HCT116 (cell line): ENCODE results near the gene NCOA5. TPM values are rescaled to one million over a fixed set of nuclear protein-coding genes. Genes with fewer than 3 reads are reported as not detected.

ENCODE experiments used
- ATAC-seq: fragments of 200-7000 bp; cut with Tn5 transposase; 2 replicates; pipeline ENCODE4 v1.9.1; 2020; ENCODE audit warnings: mild to moderate bottlenecking, moderate library complexity
- BruUV-seq: library from RNA; stranded (reverse); fragments of 400-500 nt; replicated peaks from 2 replicates; lab custom pipeline; 2021; lab: Mats Ljungman, UMichigan
- CTCF ChIA-PET: fragments of 300-600 bp; sonication (Branson Sonifier 250); formaldehyde crosslinking; loops from one replicate; lab custom pipeline; 2021; ENCODE audit warnings: antibody characterized with exemption; lab: Charles Lee
- POLR2A ChIA-PET: fragments of 300-600, 350-600 bp; sonication (Branson Sonifier 250); formaldehyde crosslinking; loops from one replicate; lab custom pipeline; 2021; ENCODE audit warnings: antibody characterized with exemption; lab: Charles Lee
- RAD21 ChIA-PET, 2 experiments: fragments of 300-600 bp; sonication (Branson Sonifier 250); formaldehyde crosslinking; loops; one replicate each; lab custom pipeline; 2023; ENCODE audit warnings: low total read pairs in 2 of 2; ENCODE audit not compliant: uncharacterized antibody in 2 of 2, unreplicated experiment in 2 of 2, low non-redundant PET in 1 of 2; lab: Charles Lee
- DNase-seq: peaks from one replicate; pipeline ENCODE4 v3.0.0-alpha.2; 2010; ENCODE audit warnings: low read depth, low spot score
- H2AFZ ChIP-seq: fragments of 200-600 bp; shearing (Covaris generic), sonication (generic); 2 replicates; pipeline ENCODE4 v1.6.1; 2017; ENCODE audit warnings: low read depth, mixed run types, mixed read lengths, antibody characterized with exemption, low read length; ENCODE audit not compliant: poor library complexity, severe bottlenecking
- H3K27ac ChIP-seq: 2 replicates; pipeline ENCODE4 v1.5.1; 2012; ENCODE audit warnings: low read depth, low read length
- H3K27me3 ChIP-seq: fragments of 200-600 bp; sonication (generic); 2 replicates; pipeline ENCODE4 v1.6.1; 2016; ENCODE audit warnings: mixed run types, low read length, mixed read lengths; ENCODE audit not compliant: insufficient read depth
- H3K36me3 ChIP-seq, 2 experiments: fragments of 200-500 bp in 1 of 2; fragments of 200-600 bp in 1 of 2; sonication (Bioruptor generic) in 1 of 2; sonication (generic) in 1 of 2; 2 replicates each; pipeline versions ENCODE4 v1.5.1 to v1.6.1; 2014 to 2016; ENCODE audit warnings: low read length in 2 of 2, inconsistent platforms in 1 of 2, mixed read lengths in 1 of 2, mixed run types in 1 of 2; ENCODE audit not compliant: insufficient read depth in 2 of 2, control insufficient read depth in 1 of 2
- H3K4me1 ChIP-seq, 2 experiments: fragments of 200-600 bp in 1 of 2; sonication (generic) in 1 of 2; 2 replicates each; pipeline versions ENCODE4 v1.5.1 to v1.6.1; 2012 to 2017; ENCODE audit warnings: low read length in 2 of 2, inconsistent platforms in 1 of 2, mild to moderate bottlenecking in 1 of 2, mixed read lengths in 1 of 2, mixed run types in 1 of 2, moderate library complexity in 1 of 2; ENCODE audit not compliant: insufficient read depth in 2 of 2, control insufficient read depth in 1 of 2
- H3K4me2 ChIP-seq: fragments of 200-600 bp; sonication (generic); 2 replicates; pipeline ENCODE4 v1.6.1; 2017; ENCODE audit warnings: mixed run types, low read length, mixed read lengths
- H3K4me3 ChIP-seq, 2 experiments: fragments of 200-600 bp in 1 of 2; sonication (generic) in 1 of 2; replicated peaks in 1 of 2; 2 replicates each; pipeline ENCODE4 v1.5.1; 2011 to 2016; ENCODE audit warnings: low read length in 2 of 2, control low read depth in 1 of 2, low read depth in 1 of 2, mild to moderate bottlenecking in 1 of 2, mixed read lengths in 1 of 2, mixed run types in 1 of 2
- H3K79me2 ChIP-seq: fragments of 200-600 bp; sonication (generic); 2 replicates; pipeline ENCODE4 v1.6.1; 2017; ENCODE audit warnings: mild to moderate bottlenecking, mixed run types, low read length, moderate library complexity, mixed read lengths; ENCODE audit not compliant: insufficient read depth
- H3K9ac ChIP-seq: fragments of 200-600 bp; sonication (generic); 2 replicates; pipeline ENCODE4 v1.6.1; 2016; ENCODE audit warnings: low read length, mixed read lengths
- H3K9me2 ChIP-seq: fragments of 200-600 bp; sonication (generic), shearing (Covaris generic); 2 replicates; pipeline ENCODE4 v1.6.1; 2017; ENCODE audit warnings: mixed run types, mild to moderate bottlenecking, moderate library complexity; ENCODE audit not compliant: insufficient read depth
- H3K9me3 ChIP-seq, 2 experiments: fragments of 200-500 bp in 1 of 2; fragments of 200-600 bp in 1 of 2; sonication (Bioruptor generic) in 1 of 2; sonication (generic) in 1 of 2; 2 replicates each; pipeline ENCODE4 v1.6.1; 2014 to 2017; ENCODE audit warnings: low read length in 2 of 2, mixed read lengths in 2 of 2, inconsistent platforms in 1 of 2, low read depth in 1 of 2, mild to moderate bottlenecking in 1 of 2, mixed run types in 1 of 2, moderate library complexity in 1 of 2; ENCODE audit not compliant: control insufficient read depth in 1 of 2, insufficient read depth in 1 of 2
- H4K20me1 ChIP-seq: fragments of 200-600 bp; sonication (generic), shearing (Covaris generic); 2 replicates; pipeline ENCODE4 v1.6.1; 2017; ENCODE audit warnings: mixed run types, mild to moderate bottlenecking, moderate library complexity; ENCODE audit not compliant: insufficient read depth
- ATF3 ChIP-seq: IDR thresholded peaks from 2 replicates; pipeline ENCODE4 v1.6.1; 2012
- CBX3 ChIP-seq: IDR thresholded peaks from 2 replicates; pipeline ENCODE4 v1.6.1; 2012; ENCODE audit warnings: low read depth
- CEBPB ChIP-seq: IDR thresholded peaks from 2 replicates; pipeline ENCODE4 v1.6.1; 2012; ENCODE audit warnings: low read depth
- CTCF ChIP-seq, 3 experiments: fragments of 200-600 bp in 1 of 3; sonication (generic) in 1 of 3; IDR thresholded peaks in 2 of 3; conservative IDR thresholded peaks in 1 of 3; 2 replicates each; pipeline ENCODE4 v1.5.1; 2012 to 2017; ENCODE audit warnings: low read depth in 2 of 3, low read length in 2 of 3, antibody characterized with exemption in 1 of 3, borderline replicate concordance in 1 of 3, control low read depth in 1 of 3, mild to moderate bottlenecking in 1 of 3, mixed read lengths in 1 of 3, mixed run types in 1 of 3, moderate library complexity in 1 of 3; ENCODE audit not compliant: insufficient read depth in 1 of 3
- EGR1 ChIP-seq: IDR thresholded peaks from 2 replicates; pipeline ENCODE4 v1.6.1; 2012; ENCODE audit warnings: low read depth
- ELF1 ChIP-seq: IDR thresholded peaks from 2 replicates; pipeline ENCODE4 v1.6.1; 2012; ENCODE audit warnings: low read depth, borderline replicate concordance
- EZH2 ChIP-seq: fragments of 200-600 bp; sonication (generic); IDR thresholded peaks from 2 replicates; pipeline ENCODE4 v1.6.1; 2017; ENCODE audit warnings: antibody characterized with exemption, mixed run types
- EZH2phosphoT487 ChIP-seq: fragments of 200-600 bp; IDR thresholded peaks from 2 replicates; pipeline ENCODE4 v1.6.1; 2018; ENCODE audit warnings: antibody characterized with exemption, borderline replicate concordance
- FOSL1 ChIP-seq: IDR thresholded peaks from 2 replicates; pipeline ENCODE4 v1.6.1; 2012; ENCODE audit warnings: low read depth
- JUND ChIP-seq: IDR thresholded peaks from 2 replicates; pipeline ENCODE4 v1.6.1; 2012
- MAX ChIP-seq: IDR thresholded peaks from 2 replicates; pipeline ENCODE4 v1.6.1; 2012
- POLR2AphosphoS5 ChIP-seq: IDR thresholded peaks from 2 replicates; pipeline ENCODE4 v1.6.1; 2011; ENCODE audit warnings: mild to moderate bottlenecking, low read depth, low read length, moderate library complexity
- RAD21 ChIP-seq: IDR thresholded peaks from 2 replicates; pipeline ENCODE4 v1.6.1; 2012; ENCODE audit warnings: low read depth, mild to moderate bottlenecking
- REST ChIP-seq: IDR thresholded peaks from 2 replicates; pipeline ENCODE4 v1.6.1; 2012; ENCODE audit warnings: low read depth
- SP1 ChIP-seq: IDR thresholded peaks from 2 replicates; pipeline ENCODE4 v1.6.1; 2012; ENCODE audit warnings: low read depth
- SRF ChIP-seq: IDR thresholded peaks from 2 replicates; pipeline ENCODE4 v1.6.1; 2012; ENCODE audit warnings: low read depth
- TCF7L2 ChIP-seq: IDR thresholded peaks from 2 replicates; pipeline ENCODE4 v1.7.0; 2011; ENCODE audit warnings: borderline replicate concordance, inconsistent platforms; ENCODE audit not compliant: insufficient read depth, insufficient read length; ENCODE audit errors: extremely low read depth
- YY1 ChIP-seq: IDR thresholded peaks from 2 replicates; pipeline ENCODE4 v1.6.1; 2011; ENCODE audit warnings: low read length, low read depth, moderate library complexity, mild to moderate bottlenecking; ENCODE audit not compliant: insufficient replicate concordance; ENCODE audit errors: extremely low read depth
- ZBTB33 ChIP-seq: IDR thresholded peaks from 2 replicates; pipeline ENCODE4 v1.6.1; 2011; ENCODE audit warnings: mild to moderate bottlenecking, low read length, moderate library complexity; ENCODE audit not compliant: insufficient replicate concordance; ENCODE audit errors: extremely low read depth
- ZFX ChIP-seq: fragments of 450-650 bp; IDR thresholded peaks from 2 replicates; pipeline ENCODE4 v1.6.1; 2017
- intact Hi-C: fragments of 100-400 bp; cut with micrococcal nuclease; formaldehyde crosslinking; loops from 2 replicates; pipeline ENCODE4 v1.10.0; 2022
- total RNA-seq: library from RNA; stranded (reverse); gene quantifications from one replicate; pipeline ENCODE4 v1.2.1, GENCODE V29; 2021; ENCODE audit not compliant: unreplicated experiment

Gene NCOA5
- total RNA-seq, 1 experiment from 2014 or later: 31.6 TPM

- H3K9ac ChIP-seq: no peak overlapping the region
- H3K9me3 ChIP-seq: no peaks in the 10 kb centered on the region
- peaks cover 6 to 32% of the 10 kb centered on the region in 2 experiments; a peak in 3 of 4 replicates for H3K4me1 ChIP-seq
- H3K27me3 ChIP-seq: peaks cover 2% of the 10 kb centered on the region; the same call in 1 of the 2 replicates
- DNase-seq: no peak
- no peaks in the 10 kb centered on the region for H3K36me3 ChIP-seq
- H3K27ac ChIP-seq: no peak overlapping the region
- no peak overlapping the region for H3K4me2 ChIP-seq
- intact Hi-C loops: no loop called here
- POLR2A ChIA-PET: no interaction called here
- CTCF ChIA-PET: interaction anchor here (0.9 kb wide), 1 partner anchor 48 kb away, joined by 3 read pairs; no protein-coding TSS in a partner anchor
- H3K79me2 ChIP-seq: no peaks in the 10 kb centered on the region
- no peak overlapping the region for H3K4me3 ChIP-seq
- RAD21 ChIA-PET: no interaction called here
- BruUV-seq: no TSS peak
- TF ChIP-seq EZH2: no peak
- no peak for TF ChIP-seq CBX3
- no peak for TF ChIP-seq MAX
- no peak for TF ChIP-seq RAD21
- TF ChIP-seq ELF1: no peak
- TF ChIP-seq CEBPB: no peak
- no peak for TF ChIP-seq ZFX
- no peak for TF ChIP-seq ATF3
- no peak for TF ChIP-seq ZBTB33
- no peak for TF ChIP-seq FOSL1
- no peak for TF ChIP-seq JUND
- TF ChIP-seq POLR2AphosphoS5: no peak
- no peak for TF ChIP-seq EGR1
- TF ChIP-seq YY1: no peak
- no peak for TF ChIP-seq EZH2phosphoT487
- TF ChIP-seq SRF: no peak
- TF ChIP-seq SP1: no peak
- TF ChIP-seq TCF7L2: no peak
- no peak for TF ChIP-seq REST
- TF ChIP-seq CTCF (IDR thresholded peaks at IDR 0.05 in 2 of 3, conservative IDR thresholded peaks at IDR 0.05 in 1 of 3; ENCODE audit: borderline replicate concordance in 1 of 3, insufficient read depth in 1 of 3, low read depth in 2 of 3, low read length in 2 of 3): no peak
- TF ChIP-seq, all 23 proteins: peak for 0
- Histone ChIP-seq H3K9me2 (no peaks in the 10 kb centered on the region), H2AFZ (no peak overlapping the region), H4K20me1 (no peaks in the 10 kb centered on the region)
- no peak for ATAC-seq
These were observed 71.7 kb downstream of the NCOA5 start for GRCh38 chr20:46018112-46018511.
